NT2/D1 (cell line): ENCODE data around the gene PLCB1.

ENCODE experiments used
- YY1 ChIP-seq: IDR thresholded peaks from 2 replicates; pipeline ENCODE4 v1.6.1; 2011; ENCODE audit not compliant: insufficient read length, insufficient read depth
- ZNF274 ChIP-seq: IDR thresholded peaks from 2 replicates; pipeline ENCODE4 v1.6.1; 2011; ENCODE audit warnings: mild to moderate bottlenecking, low read depth, low read length

DNA sequence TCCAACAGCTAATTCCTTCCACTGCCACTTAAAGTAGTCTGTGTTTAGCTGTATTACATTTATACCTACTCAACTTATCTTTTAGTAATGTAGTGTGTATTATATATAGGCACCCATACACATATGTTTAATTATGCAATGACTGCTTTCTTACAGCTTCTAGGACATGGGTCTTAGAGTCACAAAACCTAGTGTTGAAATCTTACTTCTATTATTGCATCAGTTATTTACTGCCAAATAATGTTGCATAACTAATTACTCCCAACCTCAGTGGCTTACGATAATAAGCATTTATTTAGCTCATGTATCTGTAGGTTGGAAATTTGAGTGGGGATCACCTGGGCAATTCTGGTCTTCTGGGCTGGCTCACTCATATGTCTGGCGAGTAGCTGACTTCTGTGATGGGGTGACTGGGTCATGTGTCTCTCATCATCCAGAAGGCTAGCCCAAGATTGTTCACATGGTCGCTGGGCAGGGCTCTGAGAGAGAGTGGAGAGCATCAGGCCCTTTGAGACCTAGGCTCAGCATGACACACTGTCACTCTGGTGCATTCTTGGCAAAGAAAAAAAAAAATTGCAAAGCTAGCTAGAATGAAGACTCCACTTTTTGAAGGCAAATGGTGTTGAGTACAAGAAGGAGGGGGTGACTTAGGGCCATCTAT, 187.0 kb downstream of the PLCB1 start:
- TF ChIP-seq ZNF274 = no peak
- TF ChIP-seq YY1 = no peak
